GM12878 (cell line): ENCODE measurements around the gene SEMA4C. TPM values are rescaled to one million over a fixed set of nuclear protein-coding genes. Genes with fewer than 3 reads are reported as not detected.

Experiments used
- ATAC-seq: fragments of 200-7000 bp; cut with Tn5 transposase; 3 replicates; pipeline ENCODE4 v1.9.1; 2020; ENCODE audit warnings: mild to moderate bottlenecking, moderate library complexity
- BruUV-seq: library from RNA; stranded (reverse); fragments of 400-500 nt; replicated peaks from 2 replicates; lab custom pipeline; 2021; lab: Mats Ljungman, UMichigan
- CTCF ChIA-PET: fragments of 300-600 bp; sonication (Branson Sonifier 250); formaldehyde crosslinking; extraction: SDS; loops from one replicate; lab custom pipeline; 2021; ENCODE audit warnings: inconsistent platforms; lab: Yijun Ruan, JAX
- POLR2A ChIA-PET: fragments of 350-600 bp; formaldehyde crosslinking; extraction: SDS; loops from one replicate; lab custom pipeline; 2021; ENCODE audit warnings: inconsistent platforms; lab: Charles Lee
- RAD21 ChIA-PET: fragments of 300-600 bp; sonication (Branson Sonifier 250); formaldehyde crosslinking; loops from one replicate; lab custom pipeline; 2023; ENCODE audit warnings: antibody characterized with exemption; ENCODE audit not compliant: unreplicated experiment; lab: Charles Lee
- SMC1A ChIA-PET: fragments of 300-600 bp; sonication (Branson Sonifier 250); formaldehyde crosslinking; loops from one replicate; lab custom pipeline; 2023; ENCODE audit not compliant: unreplicated experiment, uncharacterized antibody; lab: Charles Lee
- DNase-seq: peaks from one replicate; pipeline ENCODE4 v3.0.0-alpha.2; 2011; ENCODE audit warnings: low read depth, low spot score
- FAIRE-seq: peaks from 3 replicates; lab custom pipeline; 2011; peaks lifted over from hg19 to GRCh38; lab: Jason Lieb, UNC
- H2AFZ ChIP-seq: 2 replicates; pipeline ENCODE4 v1.6.0; 2011; ENCODE audit warnings: low read depth, low read length, control low read depth; ENCODE audit not compliant: control insufficient read depth
- H3K27ac ChIP-seq: 2 replicates; pipeline ENCODE4 v1.5.1; 2011; ENCODE audit warnings: control low read depth; ENCODE audit not compliant: control insufficient read depth, insufficient read depth
- H3K27me3 ChIP-seq, 2 experiments: replicated peaks in 1 of 2; 2 replicates each; pipeline versions ENCODE4 v1.6.0 to v1.6.1; 2011; ENCODE audit warnings: low read length in 1 of 2; ENCODE audit not compliant: control insufficient read depth in 2 of 2, insufficient read depth in 2 of 2
- H3K36me3 ChIP-seq, 2 experiments: 2 replicates each; pipeline ENCODE4 v1.5.1; 2011; ENCODE audit warnings: low read length in 1 of 2; ENCODE audit not compliant: control insufficient read depth in 2 of 2, insufficient read depth in 2 of 2
- H3K4me1 ChIP-seq: 2 replicates; pipeline ENCODE4 v1.6.1; 2011; ENCODE audit warnings: mild to moderate bottlenecking, low read length, moderate library complexity, mixed read lengths; ENCODE audit not compliant: control insufficient read depth, insufficient read depth
- H3K4me2 ChIP-seq: 2 replicates; pipeline ENCODE4 v1.6.0; 2011; ENCODE audit warnings: control low read depth; ENCODE audit not compliant: control insufficient read depth, insufficient read depth
- H3K4me3 ChIP-seq: fragments of 200-600 bp; sonication (generic); 2 replicates; pipeline ENCODE4 v1.5.1; 2016
- H3K79me2 ChIP-seq: 2 replicates; pipeline ENCODE4 v1.6.0; 2011; ENCODE audit warnings: low read length; ENCODE audit not compliant: control insufficient read depth, insufficient read depth
- H3K9ac ChIP-seq: 2 replicates; pipeline ENCODE4 v1.8.0; 2011; ENCODE audit warnings: low read length, control low read depth, mixed read lengths; ENCODE audit not compliant: control insufficient read depth, insufficient read depth
- H3K9me3 ChIP-seq: replicated peaks from 3 replicates; pipeline ENCODE4 v1.5.1; 2011; ENCODE audit warnings: mild to moderate bottlenecking, low read length; ENCODE audit not compliant: control insufficient read depth, insufficient read depth
- H4K20me1 ChIP-seq: 2 replicates; pipeline ENCODE4 v1.6.0; 2011; ENCODE audit not compliant: control insufficient read depth, insufficient read depth
- BHLHE40 ChIP-seq, 2 experiments: fragments of 450-650 bp in 1 of 2; IDR thresholded peaks; 2 replicates each; pipeline ENCODE4 v1.6.1; 2011 to 2017; ENCODE audit warnings: low read depth in 2 of 2, borderline replicate concordance in 1 of 2, improper control_type of control experiment in 1 of 2, low read length in 1 of 2, mild to moderate bottlenecking in 1 of 2
- BRCA1 ChIP-seq: IDR thresholded peaks from 2 replicates; pipeline ENCODE4 v1.6.1; 2011; ENCODE audit warnings: low read depth, low read length, improper control_type of control experiment
- CHD1 ChIP-seq: IDR thresholded peaks from 2 replicates; pipeline ENCODE4 v1.6.1; 2012; ENCODE audit warnings: low read depth, low read length, improper control_type of control experiment
- ELK1 ChIP-seq: IDR thresholded peaks from 2 replicates; pipeline ENCODE4 v1.6.1; 2012; ENCODE audit warnings: low read depth, low read length, improper control_type of control experiment
- EP300 ChIP-seq, 2 experiments: fragments of 150-350 bp in 1 of 2; IDR thresholded peaks; 2 replicates each; pipeline ENCODE4 v1.6.1; 2011 to 2012; ENCODE audit warnings: low read depth in 2 of 2, low read length in 2 of 2, borderline replicate concordance in 1 of 2, improper control_type of control experiment in 1 of 2, inconsistent platforms in 1 of 2; ENCODE audit not compliant: control insufficient read depth in 1 of 2
- KAT2A ChIP-seq: conservative IDR thresholded peaks from 2 replicates; pipeline ENCODE4 v1.6.1; 2011; ENCODE audit warnings: low read depth, low read length; ENCODE audit not compliant: control insufficient read depth
- LARP7 ChIP-seq: fragments of 450-650 bp; IDR thresholded peaks from 2 replicates; pipeline ENCODE4 v1.6.1; 2017; ENCODE audit warnings: mild to moderate bottlenecking
- NFXL1 ChIP-seq: fragments of 450-650 bp; IDR thresholded peaks from 2 replicates; pipeline ENCODE4 v1.6.1; 2017; ENCODE audit warnings: antibody characterized with exemption, mild to moderate bottlenecking, borderline replicate concordance
- NRF1 ChIP-seq: conservative IDR thresholded peaks from 2 replicates; pipeline ENCODE4 v1.6.1; 2011; ENCODE audit warnings: mild to moderate bottlenecking, low read depth, low read length, improper control_type of control experiment
- RAD51 ChIP-seq: fragments of 450-650 bp; IDR thresholded peaks from 2 replicates; pipeline ENCODE4 v1.6.1; 2016; ENCODE audit warnings: moderate library complexity, mild to moderate bottlenecking, inconsistent platforms
- RFX5 ChIP-seq: IDR thresholded peaks from 2 replicates; pipeline ENCODE4 v1.6.1; 2011; ENCODE audit warnings: low read depth, low read length, improper control_type of control experiment
- SMAD5 ChIP-seq: IDR thresholded peaks from 2 replicates; pipeline ENCODE4 v1.6.1; 2016; ENCODE audit warnings: antibody characterized with exemption, low read depth
- SMARCA5 ChIP-seq: fragments of 450-650 bp; IDR thresholded peaks from 2 replicates; pipeline ENCODE4 v1.6.1; 2017; ENCODE audit warnings: mild to moderate bottlenecking
- STAT1 ChIP-seq: fragments of 450-650 bp; conservative IDR thresholded peaks from 2 replicates; pipeline ENCODE4 v1.6.1; 2014; ENCODE audit warnings: antibody characterized with exemption, mild to moderate bottlenecking
- SUZ12 ChIP-seq: fragments of 200-600 bp; sonication (generic); IDR thresholded peaks from one replicate; pipeline ENCODE4 v1.6.1; 2018; ENCODE audit warnings: antibody characterized with exemption, mild to moderate bottlenecking; ENCODE audit not compliant: unreplicated experiment
- TCF12 ChIP-seq: IDR thresholded peaks from 2 replicates; pipeline ENCODE4 v1.6.1; 2011; ENCODE audit warnings: low read depth, mild to moderate bottlenecking, low read length
- YY1 ChIP-seq: IDR thresholded peaks from 2 replicates; pipeline ENCODE4 v1.6.1; 2011; ENCODE audit warnings: low read depth, mild to moderate bottlenecking, low read length
- ZNF24 ChIP-seq: fragments of 450-650 bp; IDR thresholded peaks from 2 replicates; pipeline ENCODE4 v1.6.1; 2017; ENCODE audit warnings: antibody characterized with exemption, mild to moderate bottlenecking
- WGBS: methylation state at CpG from one replicate; pipeline ENCODE4 v1.1.6; 2016; ENCODE audit warnings: low lambda C conversion rate; ENCODE audit not compliant: insufficient replicate concordance, insufficient coverage; ENCODE audit errors: missing lambda C conversion rate; 5-methylcytosine and 5-hydroxymethylcytosine counted together
- in situ Hi-C: fragments of 300-500 bp; cut with MboI; formaldehyde crosslinking; loops from 9 replicates; pipeline ENCODE4 v1.14.3; 2018; ENCODE audit warnings: mixed read lengths
- intact Hi-C: fragments of 100-400 bp; cut with micrococcal nuclease; formaldehyde crosslinking; loops from one replicate; pipeline ENCODE4 v1.14.2; 2022; ENCODE audit not compliant: unreplicated experiment
- polyA plus RNA-seq, 11 experiments: library from polyadenylated mRNA; depleted of rRNA in 4 of 11; unstranded in 6 of 11; stranded (reverse) in 5 of 11; fragments of >200 nt; fragmentation: Nextera tagmentation in 4 of 11; fragmentation: Illumina TruSeq in 1 of 11; extraction: Ambion mirVana in 4 of 11; extraction: Trizol in 1 of 11; gene quantifications; 1 replicate in 1 of 11; 2 replicates in 10 of 11; pipeline versions ENCODE4 v1.2.1 to v1.2.3, GENCODE V29; 2011 to 2016; ENCODE audit warnings: inconsistent platforms in 2 of 11, missing spikeins in 2 of 11, low read depth in 1 of 11
- total RNA-seq, 4 experiments: library from RNA; depleted of rRNA in 3 of 4; stranded (reverse); fragments of >200 nt in 3 of 4; fragmentation: Illumina TruSeq in 1 of 4; extraction: Trizol in 1 of 4; gene quantifications; 2 replicates each; pipeline versions ENCODE4 v1.2.1 to v1.2.3, GENCODE V29; 2013 to 2021

The SEMA4C gene
- total and polyA plus RNA-seq, 10 of the 15 experiments (the other 5 are each of a cell fraction or from before 2014, with no cell fraction given) = 0.06 to 21.6 (median 6.8) TPM

GRCh38 chr2:96828436-96828835 lies 41.4 kb downstream of the SEMA4C start:
- Histone ChIP-seq H4K20me1 (no peaks in the 10 kb centered on the region), H3K4me3 (no peak overlapping the region), H3K4me2 (no peak overlapping the region)
- BruUV-seq = no TSS peak
- POLR2A ChIA-PET = no interaction called here
- RAD21 ChIA-PET = no interaction called here
- no peak for DNase-seq
- no peak for TF ChIP-seq SMAD5
- TF ChIP-seq BHLHE40 (IDR thresholded peaks at IDR 0.05; ENCODE audit: borderline replicate concordance in 1 of 2, low read depth in 2 of 2, low read length in 1 of 2) = no peak
- no peak for TF ChIP-seq SUZ12
- TF ChIP-seq, all 136 proteins: peak for 0
- Histone ChIP-seq H3K27ac (no peak overlapping the region), H2AFZ (no peak overlapping the region), H3K27me3 (no peaks in the 10 kb centered on the region), H3K36me3 (peaks cover 7 to 28% of the 10 kb centered on the region in 2 experiments; a peak in 3 of 4 replicates), H3K9ac (no peak overlapping the region), H3K9me3 (no peaks in the 10 kb centered on the region), H3K4me1 (no peaks in the 10 kb centered on the region), H3K79me2 (no peaks in the 10 kb centered on the region)
- FAIRE-seq (no peak), ATAC-seq (no peak)
- intact Hi-C loops = no loop called here
- in situ Hi-C loops = no loop called here
- CTCF ChIA-PET = no interaction called here
- SMC1A ChIA-PET = no interaction called here
- WGBS = 98% methylated on average over 14 of the region's 14 CpGs

- POLR2A ChIA-PET = no interaction called here
- no peak for ATAC-seq
- no TSS peak for BruUV-seq
- SMC1A ChIA-PET = no interaction called here
- Histone ChIP-seq H3K27me3 (no peaks in the 10 kb centered on the region), H3K9me3 (no peaks in the 10 kb centered on the region), H3K36me3 (peaks cover 7 to 17% of the 10 kb centered on the region in 2 experiments; a peak in 3 of 4 replicates)
- intact Hi-C loops = no loop called here
- TF ChIP-seq KAT2A (no peak), RAD51 (no peak), CHD1 (no peak), STAT1 (no peak), RFX5 (no peak), TCF12 (no peak), NRF1 (no peak), BRCA1 (no peak), BHLHE40 (IDR thresholded peaks at IDR 0.05; ENCODE audit: borderline replicate concordance in 1 of 2, low read depth in 2 of 2, low read length in 1 of 2) (no peak), EP300 (IDR thresholded peaks at IDR 0.05; ENCODE audit: borderline replicate concordance in 1 of 2, control insufficient read depth in 1 of 2, low read depth in 2 of 2, low read length in 2 of 2) (no peak), YY1 (no peak), ZNF24 (no peak), NFXL1 (no peak), LARP7 (no peak), ELK1 (no peak), SMARCA5 (no peak)
- TF ChIP-seq, all 136 proteins: peak for 0
- CTCF ChIA-PET = no interaction called here
- no peak overlapping the region for H2AFZ ChIP-seq
- WGBS = 92% methylated on average over 22 of the region's 22 CpGs
- no peak overlapping the region for H3K9ac ChIP-seq
- peaks cover 2% of the 10 kb centered on the region; the same call in 1 of the 2 replicates for H3K79me2 ChIP-seq
- no peak overlapping the region for H3K27ac ChIP-seq
- RAD21 ChIA-PET = interaction anchor here (0.6 kb wide), 1 partner anchor 58 kb away, joined by 4 read pairs; no protein-coding TSS in a partner anchor
- in situ Hi-C loops = no loop called here
- no peak overlapping the region for H3K4me2 ChIP-seq
- FAIRE-seq = no peak
- H3K4me1 ChIP-seq = no peaks in the 10 kb centered on the region
- DNase-seq = no peak
- H3K4me3 ChIP-seq = no peak overlapping the region
- no peaks in the 10 kb centered on the region for H4K20me1 ChIP-seq
These were observed 43.2 kb downstream of the SEMA4C start for GRCh38 chr2:96826546-96827278.
